SIG-M5 treated with dmso at 0.1 percent for 504 hours (cell line): Measurements from ENCODE around the gene PTPRT.

Source experiments
- DNase-seq: peaks from one replicate; lab custom pipeline; 2025; ENCODE audit not compliant: unreplicated experiment; lab: John Stamatoyannopoulos, UW

The PTPRT gene

DNA sequence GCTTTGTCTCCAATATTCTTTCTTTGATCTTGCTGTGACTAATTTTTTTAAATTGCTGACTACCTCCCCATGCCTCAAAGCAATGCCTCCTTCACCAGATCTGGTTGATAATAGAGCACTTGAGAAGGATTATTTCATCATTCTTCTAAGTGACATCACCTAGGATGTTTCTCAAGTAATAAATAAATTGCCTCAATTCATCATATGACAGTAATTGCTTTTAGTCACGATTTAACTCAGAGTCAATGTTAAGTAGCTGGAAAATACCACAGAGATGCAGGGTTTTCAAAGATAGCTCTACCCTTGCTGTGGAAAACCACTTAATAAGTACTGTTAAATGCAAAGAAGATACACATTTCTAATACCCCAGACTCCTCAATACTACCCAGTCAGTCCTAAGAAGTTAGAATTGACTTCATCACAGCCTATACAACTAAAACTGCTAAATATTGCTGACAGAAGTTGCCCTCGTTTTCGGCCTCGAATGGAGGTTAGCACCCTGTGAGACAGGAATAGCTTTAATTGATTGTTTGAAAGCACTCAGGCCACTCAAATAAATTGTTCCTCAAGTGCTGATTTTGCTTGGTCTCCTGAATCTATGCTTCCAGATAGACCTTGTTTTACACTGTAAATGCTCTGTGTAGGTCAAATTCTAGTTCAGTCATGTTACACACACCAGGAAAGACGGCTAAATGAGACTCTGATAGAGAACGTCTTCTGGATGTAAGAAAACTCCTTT lies 931.0 kb downstream of the PTPRT start:
- no peak for DNase-seq

DNA sequence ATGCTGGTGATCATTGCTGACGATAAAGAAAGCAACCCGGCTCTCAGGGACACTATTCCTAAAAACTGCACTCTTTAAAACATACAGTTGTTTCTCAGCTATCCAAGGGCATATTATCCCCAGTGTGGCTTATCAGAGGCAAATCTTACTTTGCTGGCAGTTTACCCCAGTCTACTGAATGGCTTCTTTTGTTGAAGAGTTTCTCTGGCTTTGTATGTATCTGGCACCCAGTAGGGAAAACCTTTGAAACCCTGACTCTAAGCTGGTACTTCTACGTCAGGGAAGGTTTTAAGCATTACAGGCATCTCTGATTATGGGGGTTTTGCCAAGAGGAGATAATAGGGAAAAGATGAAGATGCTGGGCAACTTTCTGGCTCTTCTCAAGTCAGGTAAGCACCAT lies 933.9 kb downstream of the PTPRT start:
- no peak for DNase-seq

DNA sequence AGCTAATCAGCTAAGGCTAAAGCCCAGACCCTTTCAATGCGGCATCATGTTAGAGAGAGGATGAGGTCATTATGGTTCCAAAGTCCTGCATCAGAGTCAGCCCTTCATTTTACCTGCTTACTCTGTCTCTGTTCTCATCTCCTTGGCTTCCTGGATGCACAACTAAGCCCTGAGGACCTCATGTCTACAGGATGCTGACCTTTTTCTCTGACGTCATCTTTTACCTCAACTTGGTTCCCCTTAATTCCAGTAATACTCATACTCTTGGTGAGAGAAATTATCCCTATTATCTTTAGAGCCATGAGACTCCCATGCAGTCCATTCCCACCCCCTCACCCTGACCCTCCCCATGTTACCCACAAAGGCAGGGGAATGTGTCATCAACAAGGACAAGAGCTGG lies 935.0 kb downstream of the PTPRT start:
- DNase-seq = no peak

DNA sequence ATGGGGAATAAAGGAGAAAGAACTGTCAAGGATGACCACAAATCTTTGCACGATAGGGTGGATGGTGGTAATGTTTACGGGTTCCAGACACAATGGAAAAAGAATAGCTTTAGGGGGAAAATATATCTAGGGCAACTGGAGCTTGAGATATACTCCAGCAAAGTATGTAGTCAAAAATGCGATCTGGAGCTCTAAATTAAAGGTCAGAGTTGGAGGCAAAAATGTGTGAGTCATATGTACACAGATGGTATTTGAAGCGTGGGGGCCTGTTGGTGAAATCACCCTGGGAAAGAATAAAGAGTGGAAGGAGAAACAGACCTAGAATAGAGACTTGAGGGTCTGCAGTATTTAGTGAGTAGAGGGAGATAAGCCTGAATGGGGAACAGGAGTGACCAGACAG lies 937.6 kb downstream of the PTPRT start:
- DNase-seq = no peak

DNA sequence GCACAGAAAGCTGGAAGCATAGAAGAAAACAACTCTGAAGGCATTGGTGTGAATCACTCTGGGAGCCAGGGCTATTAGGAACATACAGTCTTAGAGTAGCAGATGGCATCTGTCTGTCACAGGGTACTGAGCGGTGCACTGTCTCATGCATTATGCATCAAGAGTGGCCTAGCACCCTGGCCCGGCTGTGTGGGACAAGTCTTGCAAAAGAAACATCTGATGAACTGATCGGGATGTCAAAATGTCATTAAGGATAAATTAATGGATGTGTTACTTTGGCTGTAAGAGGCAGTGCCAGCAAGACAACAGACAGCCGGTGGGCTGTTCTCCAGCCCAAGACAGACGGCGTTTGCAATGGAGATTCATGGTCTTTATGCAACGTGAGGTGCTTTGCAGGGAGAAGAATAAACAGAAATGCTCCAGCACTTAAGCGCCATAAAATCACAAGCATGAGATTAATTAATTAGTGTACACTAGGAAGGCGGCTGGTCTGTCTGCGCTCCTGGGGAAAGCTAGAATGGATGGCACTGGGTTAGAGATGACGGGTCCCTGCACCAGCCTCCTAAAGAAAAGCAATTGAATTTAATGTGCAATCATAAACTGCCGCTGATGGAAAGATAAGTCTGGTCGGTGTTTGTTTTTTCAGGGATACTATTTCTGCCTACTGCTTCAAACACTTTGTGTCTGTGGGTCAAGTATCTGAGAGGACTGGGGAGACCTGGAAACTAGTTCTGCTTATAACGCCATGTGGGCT lies 970.9 kb downstream of the PTPRT start:
- no peak for DNase-seq

DNA sequence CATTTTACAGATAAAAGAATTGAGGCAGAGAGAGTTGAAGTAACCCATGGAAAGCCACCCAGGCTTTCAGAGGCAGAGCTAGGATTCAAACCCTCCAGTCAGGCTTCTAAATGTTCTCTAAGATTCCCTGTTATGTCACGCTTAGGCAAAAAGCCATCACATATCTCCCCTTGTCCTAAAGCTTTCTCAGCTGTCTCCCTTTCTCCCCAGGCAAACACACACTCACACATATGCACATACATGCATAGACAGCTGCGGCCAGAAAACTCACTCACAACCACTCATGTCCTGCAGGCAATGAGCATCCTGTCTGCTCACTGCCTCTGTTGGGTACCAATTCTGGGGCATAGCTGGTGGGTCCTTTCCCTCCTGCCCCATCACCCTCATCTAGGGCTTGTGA lies 975.6 kb downstream of the PTPRT start:
- DNase-seq = no peak

DNA sequence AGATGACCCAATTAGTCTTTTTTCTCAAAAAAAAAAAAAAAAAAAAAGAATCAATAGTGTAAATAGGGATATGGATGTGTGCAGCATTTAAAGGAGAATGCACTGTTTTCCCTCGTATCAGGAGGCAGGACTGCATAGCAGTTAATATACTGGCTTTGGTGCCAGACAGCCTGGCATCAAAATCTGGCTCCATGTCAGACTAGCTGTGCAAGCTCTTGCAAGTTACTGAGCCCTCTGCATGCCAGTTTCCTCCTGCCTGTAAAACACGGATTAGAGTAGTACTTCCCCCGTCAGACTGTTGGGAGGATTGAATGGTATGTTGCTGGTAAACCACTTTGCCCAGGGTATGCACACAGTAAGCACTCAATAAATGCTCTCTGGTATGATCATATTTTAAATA lies 977.3 kb downstream of the PTPRT start:
- DNase-seq = no peak

DNA sequence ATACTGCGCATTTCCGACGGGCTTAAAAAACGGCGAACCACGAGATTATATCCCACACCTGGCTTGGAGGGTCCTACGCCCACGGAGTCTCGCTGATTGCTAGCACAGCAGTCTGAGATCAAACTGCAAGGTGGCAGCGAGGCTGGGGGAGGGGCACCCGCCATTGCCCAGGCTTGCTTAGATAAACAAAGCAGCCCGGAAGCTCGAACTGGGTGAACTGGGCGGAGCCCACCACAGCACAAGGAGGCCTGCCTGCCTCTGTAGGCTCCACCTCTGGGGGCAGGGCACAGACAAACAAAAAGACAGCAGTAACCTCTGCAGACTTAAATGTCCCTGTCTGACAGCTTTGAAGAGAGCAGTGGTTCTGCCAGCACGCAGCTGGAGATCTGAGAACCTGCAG lies 983.1 kb downstream of the PTPRT start:
- peak; percentile 47 for DNase-seq

DNA sequence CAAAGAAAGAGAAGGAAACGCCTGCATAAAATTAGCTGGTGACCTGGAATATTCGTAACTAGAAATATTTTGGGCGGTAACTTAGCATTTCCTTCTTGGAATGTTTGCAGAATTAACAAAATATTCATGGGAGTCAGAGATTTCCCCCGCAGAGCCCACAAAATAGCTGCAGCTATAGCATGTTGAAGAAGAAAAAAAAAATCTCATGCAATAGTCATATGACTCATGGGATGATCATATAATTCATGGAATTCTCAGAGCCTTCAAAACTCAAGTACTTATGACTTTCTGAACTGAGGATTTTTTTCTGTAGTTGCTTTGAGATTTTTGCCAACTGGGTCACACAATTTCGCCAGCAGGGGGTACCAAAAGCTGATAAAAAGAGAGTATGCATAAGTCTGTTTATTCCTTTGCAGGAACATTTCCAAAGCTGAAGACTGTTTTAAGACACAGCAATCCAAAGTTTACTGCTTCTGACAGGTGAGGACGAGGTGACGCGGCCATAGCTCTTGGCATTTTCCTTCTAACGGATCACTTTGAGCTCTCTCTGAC lies 985.5 kb downstream of the PTPRT start:
- DNase-seq = peak; percentile 68

DNA sequence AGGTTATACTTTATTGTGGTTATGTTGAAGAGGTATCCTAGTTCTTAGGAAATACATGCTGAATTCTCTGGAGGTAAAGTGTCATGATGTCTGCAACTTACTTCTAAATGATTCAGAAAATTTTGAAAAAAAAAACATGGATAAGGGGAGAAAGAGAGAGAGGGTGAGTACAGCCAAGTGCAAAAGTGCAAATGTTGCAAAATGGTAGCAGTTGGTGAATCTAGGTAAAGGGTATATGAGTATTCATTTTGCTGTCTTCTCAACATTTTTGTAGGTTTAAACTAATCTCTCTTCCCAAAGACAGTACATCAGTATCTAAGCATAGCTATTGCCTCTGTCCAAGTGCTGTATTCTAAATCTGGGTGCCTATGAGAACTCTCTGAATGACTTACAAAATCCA lies 992.1 kb downstream of the PTPRT start:
- no peak for DNase-seq

DNA sequence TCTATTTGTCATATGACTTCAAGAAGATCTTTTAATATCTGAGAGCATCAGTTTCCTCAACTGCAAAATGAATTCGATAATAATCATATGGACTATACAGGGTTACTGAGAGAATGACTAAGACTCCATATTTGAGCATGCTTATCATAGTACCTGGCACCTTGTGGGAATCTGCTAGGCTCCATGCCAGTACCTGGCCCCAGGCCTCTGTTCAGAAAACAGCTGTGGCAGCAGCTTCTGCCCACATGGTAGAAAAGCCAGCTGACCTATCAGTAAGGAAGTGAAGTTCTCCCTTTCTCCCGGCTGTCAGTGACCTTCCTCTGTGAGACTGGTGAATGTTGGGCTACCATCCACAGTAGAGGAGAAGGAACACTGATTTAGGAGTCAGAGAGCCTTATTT lies 996.6 kb downstream of the PTPRT start:
- no peak for DNase-seq

DNA sequence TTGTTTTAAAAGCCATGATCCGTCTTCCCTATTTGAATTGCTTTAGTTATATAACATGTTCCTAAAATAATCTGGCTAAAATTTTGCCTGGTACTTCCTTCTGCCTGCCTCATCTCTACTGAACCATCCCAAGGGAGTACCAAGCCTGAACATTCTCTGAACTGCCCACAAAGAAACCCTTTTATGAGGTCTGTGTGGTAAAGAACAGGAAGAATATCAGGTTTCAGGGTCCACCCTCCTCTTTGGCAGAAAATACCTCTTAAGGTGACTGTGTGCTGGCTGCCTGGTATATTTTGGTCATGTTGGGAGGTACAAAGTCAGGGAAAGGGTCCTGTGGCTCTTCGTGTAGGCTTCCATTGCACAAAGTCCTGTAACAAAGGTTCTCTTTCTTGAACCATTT lies 997.4 kb downstream of the PTPRT start:
- no peak for DNase-seq

DNA sequence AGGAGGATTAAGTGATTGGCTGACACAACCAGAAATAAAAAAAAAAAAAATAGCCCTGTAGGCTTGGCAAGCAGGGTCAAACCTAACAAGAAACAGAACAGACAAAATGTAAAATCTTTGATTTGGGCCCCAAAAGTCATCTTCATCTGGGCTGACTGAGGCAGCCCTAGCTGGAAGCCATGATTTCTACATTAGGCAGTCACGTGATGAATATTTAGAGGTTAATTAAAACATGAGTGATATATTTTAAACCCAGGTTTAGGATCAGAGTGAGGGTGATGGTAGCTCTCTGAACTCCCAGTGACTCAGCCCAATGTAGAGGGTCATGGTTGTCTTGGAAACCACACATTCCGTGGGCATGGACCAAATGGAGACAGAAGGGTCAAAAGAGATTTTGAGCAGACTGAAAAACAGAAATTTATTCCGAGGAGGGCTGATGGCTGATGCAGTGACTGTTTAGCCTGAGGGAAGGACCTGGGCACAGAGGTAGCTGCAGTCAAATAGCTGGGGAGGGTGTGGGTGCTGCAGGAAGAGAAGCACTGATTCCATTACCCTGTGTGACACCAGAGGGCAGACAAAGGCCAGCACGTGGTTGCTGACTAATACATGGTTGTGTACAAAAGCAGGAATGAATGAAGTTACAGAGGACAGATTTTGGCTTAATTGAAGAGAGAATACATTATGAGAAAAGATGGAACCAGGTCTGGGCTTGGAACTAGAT lies 998.4 kb downstream of the PTPRT start:
- DNase-seq = peak; percentile 82

DNA sequence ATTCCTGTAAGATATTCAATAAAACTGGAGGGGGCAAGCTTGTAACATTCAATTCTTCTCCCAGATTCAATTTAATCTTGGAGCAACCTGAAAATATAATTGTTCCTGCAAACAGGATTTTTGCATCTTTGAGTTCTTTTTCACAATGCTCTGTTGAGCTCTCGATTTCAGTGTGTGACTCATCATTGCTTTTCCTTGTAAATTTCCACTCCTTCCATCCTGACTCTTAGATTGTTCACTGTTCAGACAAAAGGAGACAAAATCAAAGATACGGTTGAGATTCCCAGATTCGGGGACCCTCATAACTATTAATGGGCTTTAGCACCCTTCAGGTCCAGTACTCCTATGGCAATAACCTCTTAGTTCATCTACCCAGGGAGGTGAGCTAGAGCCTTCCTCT lies 999.6 kb downstream of the PTPRT start:
- no peak for DNase-seq

DNA sequence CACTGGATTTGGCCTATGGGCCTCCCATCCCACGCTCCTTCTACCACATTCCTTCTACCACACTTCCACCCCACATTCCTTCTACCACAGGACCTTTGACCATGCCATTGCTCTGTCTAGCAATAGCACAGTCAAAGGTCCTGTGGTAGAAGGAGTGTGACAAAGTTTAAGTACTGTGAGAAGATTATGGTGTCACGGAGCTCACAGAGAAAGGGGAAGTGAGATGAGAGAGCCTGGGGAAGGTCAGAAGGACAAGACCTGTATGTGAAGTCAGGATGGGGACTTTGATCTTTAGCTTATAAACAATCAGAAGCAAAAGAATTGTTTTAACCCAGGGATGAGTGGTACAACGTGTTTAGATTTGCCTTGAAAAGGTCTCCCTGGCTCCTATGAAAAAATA lies 1003.4 kb downstream of the PTPRT start:
- no peak for DNase-seq

DNA sequence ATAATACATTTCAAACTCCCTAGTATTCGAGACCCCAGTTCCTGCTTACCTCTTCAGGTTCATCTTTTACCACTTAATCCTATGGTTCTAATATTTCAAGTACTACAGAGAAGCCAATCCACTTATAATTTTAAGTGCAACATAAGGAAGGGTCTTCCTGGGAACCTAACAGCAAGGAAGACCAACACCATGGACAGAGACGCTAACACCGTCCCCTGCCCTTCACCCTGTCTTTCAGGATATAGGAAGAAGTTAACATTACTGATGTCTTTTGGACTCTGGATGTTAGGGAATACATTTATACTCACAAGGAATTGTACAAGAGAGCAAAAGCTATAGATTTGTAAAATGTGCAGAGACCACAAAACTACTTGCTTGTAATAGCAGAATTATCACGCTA lies 1006.6 kb downstream of the PTPRT start:
- DNase-seq = no peak

DNA sequence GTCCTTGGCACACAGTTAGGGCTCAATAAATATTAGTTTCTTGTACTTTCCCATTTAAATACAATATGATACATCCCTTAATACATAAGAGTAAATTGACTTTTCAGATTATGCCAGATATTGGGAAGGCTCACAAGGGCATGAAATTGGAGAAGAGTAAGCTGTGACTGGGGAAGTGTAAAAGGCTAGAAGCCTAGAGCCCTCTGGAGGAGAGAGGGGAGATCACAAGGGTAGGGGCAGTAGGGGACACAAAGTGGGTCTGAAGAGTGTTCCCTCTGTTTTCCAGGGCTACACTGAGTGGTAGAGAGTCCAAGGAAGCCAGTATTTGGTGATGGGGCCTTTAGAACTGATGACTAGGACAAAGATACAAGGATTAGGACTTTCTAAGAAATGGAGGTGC lies 1008.6 kb downstream of the PTPRT start:
- no peak for DNase-seq

DNA sequence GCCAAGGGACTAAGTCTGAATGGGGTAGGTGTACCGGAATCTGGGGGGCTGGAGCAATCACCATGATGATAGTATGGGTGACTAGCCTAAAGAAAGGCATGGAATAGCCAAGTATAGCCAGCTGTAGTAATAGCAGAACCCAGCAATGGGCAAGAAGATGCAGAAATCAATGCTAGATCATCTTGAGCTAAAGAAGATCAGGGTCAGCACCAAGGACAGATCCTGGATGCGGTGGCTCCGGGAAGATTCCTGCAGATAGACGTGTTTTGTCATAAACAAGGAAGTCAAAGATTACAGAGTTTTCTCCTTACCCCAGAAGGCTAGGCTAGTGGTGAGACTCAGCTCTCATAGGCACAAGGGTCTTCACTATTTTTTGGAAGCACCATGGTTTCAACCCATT lies 1009.9 kb downstream of the PTPRT start:
- DNase-seq = no peak

DNA sequence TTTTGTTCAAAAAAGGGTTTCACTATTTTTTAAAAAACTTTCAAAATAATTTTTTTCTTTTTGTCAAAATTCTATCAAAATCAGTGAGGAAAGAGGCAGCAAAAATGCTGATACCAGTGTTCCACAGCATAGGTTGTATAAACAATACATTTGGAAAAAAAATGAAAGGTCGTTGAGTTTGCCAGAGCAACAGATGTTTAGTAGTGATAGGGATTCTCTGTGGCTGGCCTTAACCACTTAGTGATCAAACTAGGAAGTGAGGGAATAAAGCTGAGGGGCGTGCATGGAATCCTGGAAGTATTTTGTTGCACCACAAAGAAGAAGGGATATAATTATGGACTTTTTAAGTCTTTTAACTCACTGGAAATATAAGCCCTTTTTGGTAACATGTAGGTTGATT lies 1016.3 kb downstream of the PTPRT start:
- DNase-seq = no peak

DNA sequence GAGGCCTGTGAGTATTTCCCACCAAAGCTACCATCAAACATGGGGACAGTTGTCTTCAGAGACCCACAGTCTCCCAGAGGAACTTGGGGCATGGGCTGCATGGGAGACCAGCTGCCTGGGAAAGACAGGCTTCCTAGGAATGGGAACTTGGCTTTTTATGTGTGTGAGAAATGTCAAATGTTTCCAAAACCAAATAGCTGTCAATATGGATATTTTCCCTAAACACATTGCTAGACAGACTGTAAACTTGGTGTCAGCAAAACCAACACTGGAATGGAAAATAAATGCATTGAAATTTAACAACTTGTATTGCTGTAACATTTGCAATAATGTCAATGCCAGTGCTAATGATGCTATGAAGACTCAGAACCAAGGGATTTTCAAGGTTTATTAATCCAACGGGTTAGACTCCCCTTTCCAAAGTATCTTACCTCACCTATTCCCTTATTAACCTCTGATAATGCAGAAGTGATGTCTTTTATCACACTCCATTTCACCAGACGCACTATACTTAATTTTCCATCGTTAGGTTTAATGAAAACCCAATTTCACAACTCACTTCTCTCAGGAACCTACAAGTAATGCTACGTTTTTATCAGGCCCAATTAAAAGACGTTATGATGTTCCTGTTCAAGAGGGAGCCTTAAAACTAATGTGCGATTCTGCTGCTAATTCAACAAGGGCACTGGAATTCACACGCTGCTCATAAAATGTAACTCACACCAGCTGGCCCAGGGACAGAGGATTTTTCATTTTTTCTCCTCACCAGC lies 1025.4 kb downstream of the PTPRT start:
- DNase-seq = no peak

DNA sequence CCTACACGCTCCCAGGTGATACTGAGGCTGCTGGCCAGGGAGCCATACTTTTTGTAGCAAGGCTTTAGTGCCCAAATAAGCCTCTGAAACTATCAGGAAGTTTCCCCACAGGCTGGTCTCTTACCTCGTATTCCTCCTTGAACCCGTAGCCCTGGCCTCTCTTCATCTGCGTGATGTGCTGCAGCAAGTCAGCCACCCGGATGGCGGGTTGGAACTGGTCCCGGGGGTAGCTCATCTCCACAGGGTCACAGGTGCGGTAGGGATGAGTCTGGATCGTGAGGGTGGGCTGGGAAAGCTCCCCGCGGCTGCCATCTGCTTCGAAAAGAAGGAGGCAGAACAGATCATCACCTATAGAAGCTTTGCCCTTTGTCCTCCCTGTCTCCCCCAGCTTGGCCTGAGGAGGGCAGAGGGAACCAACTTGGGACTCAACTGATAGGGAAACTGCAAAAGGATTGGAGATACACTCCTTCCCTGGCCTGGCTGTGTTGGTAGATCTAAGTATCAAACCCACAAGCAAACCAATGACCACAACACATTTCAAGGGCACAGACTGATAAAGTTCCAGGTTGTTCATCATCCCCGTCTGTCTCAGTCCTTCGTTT lies 1028.4 kb downstream of the PTPRT start:
- DNase-seq = no peak
